Choroid plexus epithelial cell (primary cell): Measurements from ENCODE around the gene PDE4B.

Source experiments
- DNase-seq: peaks from one replicate; pipeline ENCODE4 v3.0.0-alpha.2; 2010; ENCODE audit warnings: low read depth
- H3K4me3 ChIP-seq: 2 replicates; pipeline ENCODE4 v1.5.1; 2011; ENCODE audit warnings: low read depth, mild to moderate bottlenecking, control low read depth, low read length, moderate library complexity
- TF ChIP-seq, protein P1 (sequence below): conservative IDR thresholded peaks from 2 replicates; pipeline ENCODE4 v1.5.1; 2011; ENCODE audit warnings: low read depth, mild to moderate bottlenecking, control low read depth, inconsistent platforms, low read length, moderate library complexity

Gene PDE4B

GRCh38 chr1:65824103-65824502 lies 31.4 kb downstream of the PDE4B start:
- TF ChIP-seq, protein P1, sequence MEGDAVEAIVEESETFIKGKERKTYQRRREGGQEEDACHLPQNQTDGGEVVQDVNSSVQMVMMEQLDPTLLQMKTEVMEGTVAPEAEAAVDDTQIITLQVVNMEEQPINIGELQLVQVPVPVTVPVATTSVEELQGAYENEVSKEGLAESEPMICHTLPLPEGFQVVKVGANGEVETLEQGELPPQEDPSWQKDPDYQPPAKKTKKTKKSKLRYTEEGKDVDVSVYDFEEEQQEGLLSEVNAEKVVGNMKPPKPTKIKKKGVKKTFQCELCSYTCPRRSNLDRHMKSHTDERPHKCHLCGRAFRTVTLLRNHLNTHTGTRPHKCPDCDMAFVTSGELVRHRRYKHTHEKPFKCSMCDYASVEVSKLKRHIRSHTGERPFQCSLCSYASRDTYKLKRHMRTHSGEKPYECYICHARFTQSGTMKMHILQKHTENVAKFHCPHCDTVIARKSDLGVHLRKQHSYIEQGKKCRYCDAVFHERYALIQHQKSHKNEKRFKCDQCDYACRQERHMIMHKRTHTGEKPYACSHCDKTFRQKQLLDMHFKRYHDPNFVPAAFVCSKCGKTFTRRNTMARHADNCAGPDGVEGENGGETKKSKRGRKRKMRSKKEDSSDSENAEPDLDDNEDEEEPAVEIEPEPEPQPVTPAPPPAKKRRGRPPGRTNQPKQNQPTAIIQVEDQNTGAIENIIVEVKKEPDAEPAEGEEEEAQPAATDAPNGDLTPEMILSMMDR, result no peak
- H3K4me3 ChIP-seq, result no peak overlapping the region
- no peak for DNase-seq

DNA sequence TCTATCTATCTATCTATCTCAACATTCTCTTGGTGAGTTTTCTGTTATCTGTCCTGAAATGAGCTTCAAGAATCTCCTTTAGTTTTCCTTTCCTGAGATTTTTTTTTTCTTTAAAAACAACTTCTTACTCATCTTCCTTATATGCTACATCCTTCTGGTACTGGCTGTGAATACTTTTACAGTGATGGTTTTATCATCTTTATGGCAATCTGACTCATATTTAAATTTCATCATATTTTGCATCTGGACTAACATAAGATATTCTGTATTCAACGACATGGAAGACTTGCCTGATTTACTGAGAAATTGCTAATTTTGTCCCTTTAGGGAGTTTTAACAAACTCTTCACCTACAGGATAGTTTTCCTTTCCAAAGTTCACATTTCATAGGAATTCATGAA lies 33.0 kb downstream of the PDE4B start:
- DNase-seq, result peak; percentile 72
- H3K4me3 ChIP-seq, result no peak overlapping the region
- TF ChIP-seq, protein P1, result no peak

DNA sequence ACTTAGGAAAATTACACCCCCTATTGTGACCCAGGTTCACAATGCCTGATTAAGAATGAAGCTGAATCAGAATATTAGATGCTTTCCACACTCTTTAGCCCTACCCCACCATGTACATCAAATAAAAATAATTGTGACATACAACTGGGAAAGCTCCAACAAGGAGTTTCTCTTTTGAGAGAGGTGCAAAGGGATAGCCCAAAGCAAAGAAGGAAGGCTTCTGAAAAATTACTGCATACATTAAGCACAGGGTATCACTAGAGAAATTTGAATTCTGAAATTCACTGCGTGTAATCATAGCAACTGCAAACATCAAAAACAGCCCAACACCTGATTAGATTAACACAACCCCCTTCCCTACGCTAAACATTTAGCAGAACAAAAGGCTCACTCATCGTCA lies 34.1 kb downstream of the PDE4B start:
- no peak overlapping the region for H3K4me3 ChIP-seq
- TF ChIP-seq, protein P1, result no peak

GRCh38 chr1:65827346-65827745 lies 34.7 kb downstream of the PDE4B start:
- no peak overlapping the region for H3K4me3 ChIP-seq
- no peak for DNase-seq
- TF ChIP-seq, protein P1, result no peak

More for the DNA sequence above, 34.1 kb downstream of the PDE4B start:
- no peak for DNase-seq

DNA sequence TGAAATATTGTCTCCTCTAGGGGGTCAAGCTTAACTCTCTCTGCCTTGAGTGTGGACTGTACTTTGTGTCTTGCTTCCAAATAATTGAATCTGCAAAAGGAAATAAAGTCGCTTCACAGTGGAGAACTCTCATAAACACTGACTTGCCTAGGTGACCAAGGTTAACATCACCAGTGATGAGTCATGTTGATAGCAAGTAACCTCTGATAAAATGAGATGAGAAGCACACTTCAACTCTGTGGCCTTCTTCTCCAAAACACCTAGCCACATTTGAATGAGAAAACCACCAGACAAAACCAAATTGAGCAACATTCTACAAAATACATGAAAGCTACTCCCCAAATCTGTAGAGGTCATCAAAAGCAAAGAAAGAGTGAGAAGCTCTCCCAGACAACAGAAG lies 37.6 kb downstream of the PDE4B start:
- no peak for DNase-seq
- H3K4me3 ChIP-seq, result no peak overlapping the region
- TF ChIP-seq, protein P1, result no peak

GRCh38 chr1:65832296-65832695 lies 39.6 kb downstream of the PDE4B start:
- H3K4me3 ChIP-seq, result no peak overlapping the region
- no peak for DNase-seq
- TF ChIP-seq, protein P1, result no peak

- TF ChIP-seq, protein P1, result no peak
- H3K4me3 ChIP-seq, result no peak overlapping the region
Measured at GRCh38 chr1:65836686-65837085, 44.0 kb downstream of the PDE4B start.

More at GRCh38 chr1:65836686-65837085, 44.0 kb downstream of the PDE4B start:
- DNase-seq, result no peak
